PC-9 (cell line): Measurements from ENCODE around the gene TXLNB. TPM values are rescaled to one million over a fixed set of nuclear protein-coding genes. Genes with fewer than 3 reads are reported as not detected.
"Not testable (repeated sequence)": the region's sequence is repeated elsewhere in the genome, so short reads cannot be mapped to it uniquely, and the experiment has no call there.

Source experiments
- BruUV-seq: library from RNA; stranded (reverse); fragments of 400-500 nt; replicated peaks from 2 replicates; lab custom pipeline; 2021; lab: Mats Ljungman, UMichigan
- CTCF ChIA-PET: fragments of 300-600 bp; sonication (Branson Sonifier 250); formaldehyde crosslinking; loops from one replicate; lab custom pipeline; 2022; ENCODE audit warnings: antibody characterized with exemption; lab: Charles Lee
- POLR2A ChIA-PET: fragments of 300-600 bp; sonication (Branson Sonifier 250); formaldehyde crosslinking; loops from one replicate; lab custom pipeline; 2022; ENCODE audit warnings: antibody characterized with exemption; ENCODE audit not compliant: unreplicated experiment; lab: Charles Lee
- DNase-seq, 2 experiments: peaks; one replicate each; pipeline versions ENCODE4 v3.0.0 to v3.0.0-alpha.2; 2015 to 2022; ENCODE audit warnings: mixed read lengths in 1 of 2
- H2AFZ ChIP-seq: fragments of 200-600 bp; sonication (generic); 2 replicates; pipeline ENCODE4 v1.8.1; 2017; ENCODE audit warnings: antibody characterized with exemption
- H3F3A ChIP-seq: fragments of 200-600 bp; sonication (generic); 2 replicates; pipeline ENCODE4 v1.8.1; 2017; ENCODE audit warnings: antibody characterized with exemption, mild to moderate bottlenecking, low read depth; ENCODE audit not compliant: insufficient read depth
- H3K27ac ChIP-seq: fragments of 200-600 bp; sonication (generic); 2 replicates; pipeline ENCODE4 v1.6.1; 2016; ENCODE audit warnings: mixed run types
- H3K27me3 ChIP-seq: fragments of 200-600 bp; sonication (generic); 2 replicates; pipeline ENCODE4 v1.6.1; 2016; ENCODE audit warnings: low read depth, mixed run types; ENCODE audit not compliant: insufficient read depth
- H3K36me3 ChIP-seq: fragments of 200-600 bp; sonication (generic); 2 replicates; pipeline ENCODE4 v1.6.1; 2016; ENCODE audit warnings: low read depth, mixed run types
- H3K4me1 ChIP-seq: fragments of 200-600 bp; sonication (generic); replicated peaks from 2 replicates; pipeline ENCODE4 v1.6.1; 2016; ENCODE audit warnings: mixed run types; ENCODE audit not compliant: insufficient read depth
- H3K4me2 ChIP-seq: fragments of 200-600 bp; sonication (generic); 2 replicates; pipeline ENCODE4 v1.6.1; 2017; ENCODE audit warnings: mixed run types
- H3K4me3 ChIP-seq: fragments of 200-600 bp; sonication (generic); 2 replicates; pipeline ENCODE4 v1.6.1; 2016; ENCODE audit warnings: mixed run types
- H3K79me2 ChIP-seq: fragments of 200-600 bp; sonication (generic); 2 replicates; pipeline ENCODE4 v1.6.1; 2017; ENCODE audit warnings: low read depth, mixed run types
- H3K9me2 ChIP-seq: fragments of 200-600 bp; sonication (generic); 2 replicates; pipeline ENCODE4 v1.8.1; 2017; ENCODE audit warnings: mild to moderate bottlenecking; ENCODE audit not compliant: insufficient read depth
- H3K9me3 ChIP-seq: fragments of 200-600 bp; sonication (generic); 2 replicates; pipeline ENCODE4 v1.8.1; 2016; ENCODE audit warnings: low read depth; ENCODE audit not compliant: insufficient read depth
- H4K20me1 ChIP-seq: fragments of 200-600 bp; sonication (generic); 2 replicates; pipeline ENCODE4 v1.8.1; 2017; ENCODE audit not compliant: insufficient read depth
- CTCF ChIP-seq: fragments of 200-600 bp; sonication (generic); conservative IDR thresholded peaks from 2 replicates; pipeline ENCODE4 v1.6.1; 2017; ENCODE audit warnings: mixed run types, antibody characterized with exemption, mild to moderate bottlenecking, moderate library complexity
- EZH2 ChIP-seq: fragments of 200-600 bp; sonication (generic); IDR thresholded peaks from 2 replicates; pipeline ENCODE4 v1.8.0; 2017; ENCODE audit warnings: antibody characterized with exemption, low read depth
- intact Hi-C: fragments of 100-400 bp; cut with micrococcal nuclease; formaldehyde crosslinking; loops from one replicate; pipeline ENCODE4 v1.10.0; 2022; ENCODE audit not compliant: unreplicated experiment
- total RNA-seq: library from RNA; stranded (reverse); gene quantifications from 2 replicates; pipeline ENCODE4 v1.2.3, GENCODE V29; 2021

The TXLNB gene
- total RNA-seq, 1 experiment from 2014 or later = 0.09 TPM

GRCh38 chr6:139289233-139289632 is 2.6 kb downstream of the TXLNB start:
- Histone ChIP-seq H3K4me2 (no peak overlapping the region), H3K9me2 (no peaks in the 10 kb centered on the region), H3F3A (no peaks in the 10 kb centered on the region), H3K4me3 (no peak overlapping the region), H3K4me1 (0 out of 2 replicates have a peak, but pooled peaks cover 3% of the 10 kb centered on the region), H3K36me3 (no peaks in the 10 kb centered on the region), H2AFZ (no peak overlapping the region), H3K79me2 (no peaks in the 10 kb centered on the region), H3K9me3 (no peaks in the 10 kb centered on the region), H4K20me1 (no peaks in the 10 kb centered on the region), H3K27ac (no peak overlapping the region), H3K27me3 (no peaks in the 10 kb centered on the region)
- no peak for DNase-seq
- ChIA-PET CTCF (no interaction called here), POLR2A (no interaction called here)
- BruUV-seq = no TSS peak
- intact Hi-C loops = no loop called here
- TF ChIP-seq EZH2 (no peak), CTCF (no peak)

GRCh38 chr6:139288496-139289040 is 3.2 kb downstream of the TXLNB start:
- POLR2A ChIA-PET = no interaction called here
- Histone ChIP-seq H3K4me2 (no peak overlapping the region), H3F3A (no peaks in the 10 kb centered on the region), H3K9me2 (no peaks in the 10 kb centered on the region), H2AFZ (peak overlapping the region; percentile 63; the same call in 1 of the 2 replicates), H3K27me3 (no peaks in the 10 kb centered on the region), H3K4me1 (0 out of 2 replicates have a peak, but pooled peaks cover 3% of the 10 kb centered on the region), H4K20me1 (no peaks in the 10 kb centered on the region), H3K79me2 (no peaks in the 10 kb centered on the region), H3K9me3 (no peaks in the 10 kb centered on the region), H3K4me3 (no peak overlapping the region), H3K36me3 (no peaks in the 10 kb centered on the region), H3K27ac (no peak overlapping the region)
- intact Hi-C loops = no loop called here
- peak in 1 of 2 experiments; percentile 28 for DNase-seq
- TF ChIP-seq EZH2 = no peak
- TF ChIP-seq CTCF = no peak
- CTCF ChIA-PET = no interaction called here
- no TSS peak for BruUV-seq

GRCh38 chr6:139287868-139288267 is 3.9 kb downstream of the TXLNB start:
- Histone ChIP-seq H3K79me2 (no peaks in the 10 kb centered on the region), H3K9me2 (no peaks in the 10 kb centered on the region), H3K4me1 (0 out of 2 replicates have a peak, but pooled peaks cover 3% of the 10 kb centered on the region), H3K4me2 (no peak overlapping the region), H3K4me3 (no peak overlapping the region), H4K20me1 (no peaks in the 10 kb centered on the region), H3K27me3 (no peaks in the 10 kb centered on the region), H3F3A (no peaks in the 10 kb centered on the region), H3K36me3 (no peaks in the 10 kb centered on the region), H2AFZ (no peak overlapping the region), H3K27ac (no peak overlapping the region), H3K9me3 (no peaks in the 10 kb centered on the region)
- BruUV-seq = no TSS peak
- ChIA-PET POLR2A (no interaction called here), CTCF (no interaction called here)
- intact Hi-C loops = no loop called here
- no peak for DNase-seq
- no peak for TF ChIP-seq CTCF
- TF ChIP-seq EZH2 = no peak

DNA sequence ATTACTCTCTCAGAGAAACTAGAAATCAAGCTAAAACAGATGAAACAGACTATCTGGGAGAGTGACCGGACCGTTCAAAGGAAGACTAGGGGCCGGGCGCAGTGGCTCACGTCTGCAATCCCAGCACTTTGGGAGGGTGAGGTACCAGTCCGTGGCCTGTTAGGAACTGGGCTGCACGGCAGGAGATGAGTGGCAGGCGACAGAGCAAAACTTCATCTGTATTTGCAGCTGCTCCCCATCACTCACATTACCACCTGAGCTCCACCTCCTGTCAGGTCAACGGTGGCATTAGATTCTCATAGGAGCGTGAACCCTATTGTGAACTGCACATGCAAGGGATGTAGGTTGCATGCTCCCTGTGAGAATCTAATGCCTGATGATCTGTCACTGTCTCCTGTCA is 5.4 kb downstream of the TXLNB start:
- peak in 1 of 2 experiments; percentile 2 for DNase-seq
- H4K20me1 ChIP-seq, H3K4me3 ChIP-seq, H3F3A ChIP-seq, H3K79me2 ChIP-seq, H3K9me2 ChIP-seq, POLR2A ChIA-PET, H3K4me2 ChIP-seq, H3K9me3 ChIP-seq, H3K4me1 ChIP-seq, H2AFZ ChIP-seq, H3K27ac ChIP-seq, intact Hi-C loops, CTCF ChIA-PET, H3K36me3 ChIP-seq, H3K27me3 ChIP-seq, BruUV-seq: not testable (repeated sequence)
